ENCODE data around the gene GYG2. TPM values are rescaled to one million over a fixed set of nuclear protein-coding genes. Genes with fewer than 3 reads are reported as not detected.
"Not testable (repeated sequence)": the region's sequence is repeated elsewhere in the genome, so short reads cannot be mapped to it uniquely, and the experiment has no call there.

Gene GYG2
- total RNA-seq, 4 donors from 2014 or later = 3.8 to 13.7 (median 8.5) TPM

GRCh38 chrX:2811271-2811670 lies 17.5 kb upstream of the GYG2 start:
- ATAC-seq = no peak
- Histone ChIP-seq H3K27me3 (no peaks in the 10 kb centered on the region), H3K27ac (no peak overlapping the region), H3K36me3 (no peaks in the 10 kb centered on the region), H3K4me3 (no peak overlapping the region), H3K9me3 (no peaks in the 10 kb centered on the region), H3K4me1 (no peaks in the 10 kb centered on the region)
- WGBS, 2 donors (ENCODE audit: low coverage in 1 of 2) = 69 to 96% methylated on average over 3 to 5 of the region's 5 CpGs
- TF ChIP-seq EP300 (IDR thresholded peaks at IDR 0.05) (no peak), POLR2AphosphoS5 (IDR thresholded peaks at IDR 0.05) (no peak), POLR2A (IDR thresholded peaks at IDR 0.05) (no peak), CTCF (IDR thresholded peaks at IDR 0.05) (no peak)

- 9 to 17% methylated on average over 3 to 4 of the region's 16 CpGs for WGBS, 2 donors (ENCODE audit: low coverage in 1 of 2)
- H3K27ac ChIP-seq, H3K4me1 ChIP-seq, H3K9me3 ChIP-seq, H3K27me3 ChIP-seq, ATAC-seq, H3K36me3 ChIP-seq, H3K4me3 ChIP-seq: not testable (repeated sequence)
- peak; percentile 31 to 73 (median 66) for TF ChIP-seq CTCF (IDR thresholded peaks at IDR 0.05)
Measured at GRCh38 chrX:2812161-2812907, 16.4 kb upstream of the GYG2 start.

- no peak for ATAC-seq
- TF ChIP-seq EP300 (IDR thresholded peaks at IDR 0.05) (no peak), CTCF (IDR thresholded peaks at IDR 0.05) (no peak), POLR2AphosphoS5 (IDR thresholded peaks at IDR 0.05) (no peak), POLR2A (IDR thresholded peaks at IDR 0.05) (no peak)
- no peaks in the 10 kb centered on the region for H3K9me3 ChIP-seq
- H3K36me3 ChIP-seq = no peaks in the 10 kb centered on the region
- no peaks in the 10 kb centered on the region for H3K27me3 ChIP-seq
- H3K27ac ChIP-seq = no peak overlapping the region
- H3K4me3 ChIP-seq = no peak overlapping the region
- H3K4me1 ChIP-seq = no peaks in the 10 kb centered on the region
- 84 to 90% methylated on average over 2 of the region's 2 CpGs for WGBS, 2 donors (ENCODE audit: low coverage in 1 of 2)
Measured at GRCh38 chrX:2817036-2817435, 11.7 kb upstream of the GYG2 start.

GRCh38 chrX:2819345-2820135 lies 9.2 kb upstream of the GYG2 start:
- Histone ChIP-seq H3K36me3 (no peaks in the 10 kb centered on the region), H3K9me3 (no peaks in the 10 kb centered on the region), H3K4me1 (no peaks in the 10 kb centered on the region), H3K27ac (no peak overlapping the region), H3K27me3 (no peaks in the 10 kb centered on the region), H3K4me3 (no peak overlapping the region)
- ATAC-seq = no peak
- WGBS, 2 donors (ENCODE audit: low coverage in 1 of 2) = 61 to 67% methylated on average over 4 to 8 of the region's 9 CpGs
- TF ChIP-seq CTCF (IDR thresholded peaks at IDR 0.05) (peak in 2 of 4 experiments; percentile 14 to 39), EP300 (IDR thresholded peaks at IDR 0.05) (no peak)

Data from gastroesophageal sphincter (tissue), 4 donors.